HepG2 (cell line): ENCODE measurements around the gene OR6S1. TPM values are rescaled to one million over a fixed set of nuclear protein-coding genes. Genes with fewer than 3 reads are reported as not detected.

Source experiments
- AHR ChIP-seq: IDR thresholded peaks from 2 replicates; pipeline ENCODE4 v1.6.1; 2018; ENCODE audit warnings: missing genetic modification reagents, missing compliant biosample characterization
- CHCHD3 ChIP-seq: sonication (generic); formaldehyde crosslinking; IDR thresholded peaks from 2 replicates; pipeline ENCODE4 v1.8.0; 2022; ENCODE audit warnings: mild to moderate bottlenecking, missing genetic modification reagents, moderate library complexity
- FOXK2 ChIP-seq: fragments of 450-650 bp; IDR thresholded peaks from 2 replicates; pipeline ENCODE4 v1.6.1; 2016
- GRHL1 ChIP-seq: sonication (generic); formaldehyde crosslinking; conservative IDR thresholded peaks from 2 replicates; pipeline ENCODE4 v1.8.0; 2022; ENCODE audit warnings: missing genetic modification reagents
- KLF15 ChIP-seq: sonication (generic); formaldehyde crosslinking; IDR thresholded peaks from 2 replicates; pipeline ENCODE4 v1.8.1; 2023; ENCODE audit warnings: borderline replicate concordance, mild to moderate bottlenecking, inconsistent platforms, missing genetic modification reagents, mixed read lengths
- MTF1 ChIP-seq: sonication (generic); formaldehyde crosslinking; IDR thresholded peaks from 2 replicates; pipeline ENCODE4 v1.5.0; 2020; ENCODE audit warnings: missing genetic modification reagents
- NFAT5 ChIP-seq: sonication (generic); formaldehyde crosslinking; IDR thresholded peaks from 2 replicates; pipeline ENCODE4 v1.4.0; 2020; ENCODE audit warnings: missing genetic modification reagents
- TFE3 ChIP-seq: IDR thresholded peaks from 2 replicates; pipeline ENCODE4 v1.6.1; 2016
- TRAFD1 ChIP-seq: sonication (generic); formaldehyde crosslinking; IDR thresholded peaks from 2 replicates; pipeline ENCODE4 v1.5.1; 2020; ENCODE audit warnings: missing genetic modification reagents, mild to moderate bottlenecking, borderline replicate concordance
- ZBTB2 ChIP-seq: sonication (generic); formaldehyde crosslinking; IDR thresholded peaks from 2 replicates; pipeline ENCODE4 v1.8.0; 2022; ENCODE audit warnings: low read depth, missing genetic modification reagents
- ZBTB3 ChIP-seq: sonication (generic); formaldehyde crosslinking; IDR thresholded peaks from 2 replicates; pipeline ENCODE4 v1.4.0; 2020; ENCODE audit warnings: low read depth, mild to moderate bottlenecking, moderate library complexity, missing genetic modification reagents, borderline replicate concordance
- ZNF335 ChIP-seq: sonication (generic); formaldehyde crosslinking; IDR thresholded peaks from 2 replicates; pipeline ENCODE4 v1.4.0; 2020; ENCODE audit warnings: missing genetic modification reagents
- ZNF441 ChIP-seq: sonication (generic); formaldehyde crosslinking; IDR thresholded peaks from 2 replicates; pipeline ENCODE4 v1.7.0; 2021; ENCODE audit warnings: missing genetic modification reagents, borderline replicate concordance
- ZNF569 ChIP-seq: sonication (generic); formaldehyde crosslinking; IDR thresholded peaks from 2 replicates; pipeline ENCODE4 v1.5.0; 2020; ENCODE audit warnings: mild to moderate bottlenecking, missing genetic modification reagents, moderate library complexity, borderline replicate concordance
- ZNF629 ChIP-seq: sonication (generic); formaldehyde crosslinking; conservative IDR thresholded peaks from 2 replicates; pipeline ENCODE4 v1.5.0; 2020; ENCODE audit warnings: missing genetic modification reagents
- ZNF672 ChIP-seq: sonication (generic); formaldehyde crosslinking; IDR thresholded peaks from 2 replicates; pipeline ENCODE4 v1.8.1; 2022; ENCODE audit warnings: missing genetic modification reagents
- ZNF7 ChIP-seq: IDR thresholded peaks from 2 replicates; pipeline ENCODE4 v1.6.1; 2016; ENCODE audit warnings: missing biosample characterization, missing genetic modification reagents
- polyA plus RNA-seq, 8 experiments: library from polyadenylated mRNA; depleted of rRNA in 3 of 8; stranded (reverse) in 7 of 8; unstranded in 1 of 8; fragments of >200 nt; fragmentation: Illumina TruSeq in 4 of 8; extraction: Trizol in 4 of 8; gene quantifications; 2 replicates each; pipeline versions ENCODE4 v1.2.1 to v1.2.3, GENCODE V29; 2011 to 2016; ENCODE audit warnings: low read depth in 4 of 8, missing spikeins in 1 of 8, mixed read lengths in 1 of 8; ENCODE audit not compliant: insufficient read depth in 1 of 8
- total RNA-seq, 5 experiments: library from RNA; depleted of rRNA; stranded (reverse); fragments of >200 nt; fragmentation: Illumina TruSeq; extraction: Trizol; gene quantifications; 2 replicates each; pipeline ENCODE4 v1.2.3, GENCODE V29; 2016; ENCODE audit warnings: low read depth in 1 of 5

The OR6S1 gene
- total and polyA plus RNA-seq, 2 of the 13 experiments (the other 11 are each of a cell fraction or from before 2014, with no cell fraction given), result 0.09 TPM; not detected in 1

GRCh38 chr14:20610002-20610765 is 31.3 kb downstream of the OR6S1 start (continued):
- TF ChIP-seq TRAFD1 (CRISPR knock-in tag) (no peak), ZNF335 (CRISPR knock-in tag) (peak; percentile 45; the same call in 1 of the 2 replicates), ZNF672 (CRISPR knock-in tag) (no peak), MTF1 (CRISPR knock-in tag) (no peak), NFAT5 (no peak), GRHL1 (CRISPR knock-in tag) (no peak), KLF15 (CRISPR knock-in tag) (no peak; the same call in 1 of the 2 replicates), ZNF569 (CRISPR knock-in tag) (no peak), FOXK2 (no peak), ZNF441 (CRISPR knock-in tag) (no peak), ZBTB3 (CRISPR knock-in tag) (peak; percentile 65; the same call in 1 of the 2 replicates), TFE3 (CRISPR knock-in tag) (no peak; the same call in 1 of the 2 replicates), ZBTB2 (CRISPR knock-in tag) (no peak), AHR (CRISPR knock-in tag) (peak; percentile 13; the same call in 1 of the 2 replicates), CHCHD3 (no peak), ZNF629 (CRISPR knock-in tag) (no peak), ZNF7 (CRISPR knock-in tag) (no peak)
